Effector memory CD4-positive, alpha-beta T cell (primary cell): ENCODE results near the gene CPT1A.

Experiments
- DNase-seq, 3 donors: peaks; one replicate each; pipeline ENCODE4 v3.0.0-alpha.2; 2020
- H3K27ac ChIP-seq: 2 replicates; pipeline ENCODE4 v1.7.0; 2013; ENCODE audit warnings: mild to moderate bottlenecking, low read length, moderate library complexity; ENCODE audit not compliant: insufficient read depth, poor library complexity, severe bottlenecking
- H3K27me3 ChIP-seq: replicated peaks from 2 replicates; pipeline ENCODE4 v1.7.0; 2013; ENCODE audit warnings: mild to moderate bottlenecking, low read length; ENCODE audit not compliant: insufficient read depth, control insufficient read depth, poor library complexity, severe bottlenecking
- H3K36me3 ChIP-seq: 2 replicates; pipeline ENCODE4 v1.7.0; 2013; ENCODE audit warnings: mild to moderate bottlenecking, low read length, moderate library complexity; ENCODE audit not compliant: control insufficient read depth, insufficient read depth
- H3K4me1 ChIP-seq: 2 replicates; pipeline ENCODE4 v1.7.0; 2013; ENCODE audit warnings: low read length, mild to moderate bottlenecking; ENCODE audit not compliant: control insufficient read depth, insufficient read depth, poor library complexity, severe bottlenecking
- H3K4me3 ChIP-seq: 2 replicates; pipeline ENCODE4 v1.7.0; 2013; ENCODE audit warnings: low read length, low read depth, mild to moderate bottlenecking; ENCODE audit not compliant: insufficient read depth, poor library complexity, severe bottlenecking
- H3K9me3 ChIP-seq: 2 replicates; pipeline ENCODE4 v1.7.0; 2013; ENCODE audit warnings: mild to moderate bottlenecking, low read length, moderate library complexity; ENCODE audit not compliant: control insufficient read depth

CPT1A gene

DNA sequence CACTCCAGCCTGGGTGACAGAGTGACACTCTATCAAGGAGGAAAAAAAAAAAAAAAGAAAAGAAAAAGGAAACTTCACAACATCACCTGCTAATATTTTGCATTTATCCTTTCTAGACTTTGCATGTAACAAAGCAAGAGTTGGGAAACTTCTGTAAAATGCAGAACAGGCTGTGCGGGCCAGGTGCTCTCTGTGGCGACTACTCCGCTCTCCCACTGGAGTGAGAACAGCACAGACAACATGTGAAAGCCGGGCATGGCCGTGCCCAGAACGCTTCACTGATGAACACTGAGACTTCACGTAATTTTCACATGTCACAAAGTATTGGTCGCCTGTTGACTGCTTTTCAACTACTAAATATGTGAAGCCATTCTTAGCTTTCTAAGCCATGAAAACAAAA is 74.9 kb downstream of the CPT1A start:
- Histone ChIP-seq H3K27ac (no peak overlapping the region), H3K4me1 (no peaks in the 10 kb centered on the region), H3K36me3 (peaks cover 37% of the 10 kb centered on the region), H3K4me3 (no peak overlapping the region), H3K9me3 (no peaks in the 10 kb centered on the region), H3K27me3 (no peaks in the 10 kb centered on the region)
- DNase-seq: no peak

DNA sequence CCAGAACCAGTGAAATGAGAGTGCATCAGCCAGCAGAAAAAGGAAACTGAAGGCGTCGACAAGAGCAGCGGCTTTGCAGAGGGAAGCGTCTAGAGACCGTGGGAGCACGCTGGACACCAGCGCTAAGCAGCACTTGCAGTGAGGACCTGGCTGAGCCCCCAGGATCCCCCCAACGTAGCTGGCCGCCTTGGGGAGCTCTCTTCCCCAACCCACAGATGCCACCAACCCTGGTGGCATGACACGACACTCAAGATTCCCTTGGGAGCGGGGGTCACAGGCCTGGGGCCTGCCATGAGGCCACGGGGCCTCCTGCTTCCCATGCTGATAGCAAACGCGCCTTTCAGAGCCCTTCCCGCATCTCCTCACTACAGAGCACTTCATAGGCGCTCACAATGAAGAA is 77.0 kb downstream of the CPT1A start:
- H3K27me3 ChIP-seq: no peaks in the 10 kb centered on the region
- H3K4me1 ChIP-seq: no peaks in the 10 kb centered on the region
- no peak overlapping the region for H3K4me3 ChIP-seq
- DNase-seq: no peak
- no peak overlapping the region for H3K27ac ChIP-seq
- H3K36me3 ChIP-seq: peaks cover 41% of the 10 kb centered on the region
- H3K9me3 ChIP-seq: no peaks in the 10 kb centered on the region

DNA sequence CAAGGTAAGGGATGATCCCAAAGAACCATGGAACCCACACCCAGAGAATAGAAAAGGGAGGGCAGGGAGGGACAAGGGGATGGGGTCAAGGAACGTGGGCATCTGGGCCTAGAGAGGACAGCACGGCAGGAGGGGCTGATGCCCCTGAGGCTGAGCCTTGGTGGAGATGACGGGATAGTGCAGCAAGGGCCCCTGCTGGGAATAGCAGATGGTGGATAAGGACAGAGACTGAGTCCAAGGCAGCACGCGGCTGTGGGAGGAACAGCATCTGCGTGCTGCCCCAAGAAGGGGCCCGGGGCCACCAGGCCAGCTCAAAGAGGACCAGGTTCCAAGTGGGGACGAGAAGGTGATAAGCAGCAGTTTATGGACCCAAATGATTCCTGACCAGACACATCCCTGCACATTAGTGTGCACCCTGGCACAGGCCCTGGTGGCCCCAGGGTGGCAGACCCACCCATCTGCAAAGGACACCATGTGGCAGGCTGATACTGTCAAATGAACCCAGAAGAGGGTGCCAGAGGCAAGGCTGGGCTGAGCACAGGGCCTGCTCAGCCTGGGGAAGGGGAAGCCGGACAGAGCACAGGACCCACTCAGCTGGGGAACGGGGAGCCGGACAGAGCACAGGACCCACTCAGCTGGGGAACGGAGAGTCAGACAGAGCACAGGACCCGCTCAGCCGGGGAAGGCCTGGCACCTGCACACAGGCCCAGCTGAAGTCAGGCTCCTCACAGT is 77.6 kb downstream of the CPT1A start:
- Histone ChIP-seq H3K4me3 (no peak overlapping the region), H3K36me3 (peaks cover 47% of the 10 kb centered on the region), H3K9me3 (no peaks in the 10 kb centered on the region), H3K27me3 (no peaks in the 10 kb centered on the region), H3K27ac (no peak overlapping the region), H3K4me1 (no peaks in the 10 kb centered on the region)
- no peak for DNase-seq

DNA sequence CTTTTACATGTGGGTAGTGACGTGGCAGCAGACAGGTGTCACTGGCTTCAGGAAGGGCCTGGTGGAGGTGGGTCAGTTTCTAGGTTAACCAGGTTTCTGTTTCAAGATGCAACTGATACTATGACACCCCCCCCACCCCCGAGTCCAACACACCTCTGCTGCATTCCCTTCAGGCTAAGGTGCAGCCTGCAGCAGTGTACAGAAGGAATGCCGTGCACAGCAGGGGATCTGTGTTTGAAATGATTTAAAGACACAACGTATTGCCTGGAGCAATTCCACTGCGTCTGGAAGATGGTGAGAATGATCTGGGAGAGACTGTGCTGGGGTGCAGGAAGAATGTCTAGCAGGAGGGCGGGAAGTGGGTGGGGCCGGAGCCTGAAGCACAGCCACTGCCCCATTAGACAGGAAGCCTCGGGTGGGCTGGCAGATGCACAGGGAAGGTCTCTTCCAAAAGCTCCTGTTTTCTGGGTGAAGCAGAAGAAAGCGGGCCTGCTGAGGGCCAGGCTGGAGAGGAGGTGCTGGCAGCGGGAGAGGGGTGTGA is 78.5 kb downstream of the CPT1A start:
- DNase-seq: no peak
- H3K4me3 ChIP-seq: no peak overlapping the region
- H3K27ac ChIP-seq: no peak overlapping the region
- no peaks in the 10 kb centered on the region for H3K4me1 ChIP-seq
- peaks cover 42% of the 10 kb centered on the region for H3K36me3 ChIP-seq
- H3K9me3 ChIP-seq: no peaks in the 10 kb centered on the region
- H3K27me3 ChIP-seq: no peaks in the 10 kb centered on the region

DNA sequence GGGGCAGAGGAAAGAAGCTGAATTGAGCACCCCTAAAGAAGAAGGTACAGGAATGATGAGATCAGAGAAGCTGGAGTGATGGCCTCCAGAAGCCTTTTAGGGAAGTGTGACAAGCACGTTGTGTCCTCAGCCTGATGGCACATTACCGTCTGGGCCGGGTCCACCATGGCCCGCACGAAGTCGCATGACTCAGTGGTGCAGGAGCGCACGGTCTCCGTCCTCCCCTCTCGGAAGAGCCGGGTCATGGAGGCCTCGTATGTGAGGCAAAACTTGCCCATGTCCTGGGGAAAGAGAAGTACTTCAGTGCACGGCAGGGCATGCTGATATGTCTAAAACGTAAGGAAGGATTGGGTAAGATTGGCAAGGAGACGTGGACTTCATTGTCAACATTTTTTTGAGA is 79.2 kb downstream of the CPT1A start:
- no peak for DNase-seq
- peaks cover 49% of the 10 kb centered on the region for H3K36me3 ChIP-seq
- H3K9me3 ChIP-seq: no peaks in the 10 kb centered on the region
- no peak overlapping the region for H3K4me3 ChIP-seq
- no peaks in the 10 kb centered on the region for H3K27me3 ChIP-seq
- H3K27ac ChIP-seq: no peak overlapping the region
- no peaks in the 10 kb centered on the region for H3K4me1 ChIP-seq

DNA sequence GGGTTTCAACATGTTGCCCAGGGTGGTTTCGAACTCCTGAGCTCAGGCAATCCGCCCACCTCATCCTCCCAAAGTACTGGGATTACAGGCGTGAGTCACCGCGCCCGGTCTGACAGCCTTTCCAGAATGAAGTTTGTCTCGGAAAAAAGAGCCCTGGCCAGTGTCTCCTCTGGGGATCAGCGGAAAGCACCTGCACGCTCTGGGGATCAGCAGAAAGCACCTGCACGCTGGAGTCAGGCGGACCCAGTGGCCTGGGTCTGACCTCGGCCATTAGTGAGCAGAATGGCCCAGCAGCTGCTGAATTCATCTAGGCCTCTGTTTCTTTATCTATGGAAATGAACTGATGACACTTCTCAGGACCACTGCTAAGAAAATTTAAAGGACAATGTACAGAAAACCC is 79.9 kb downstream of the CPT1A start:
- H3K27me3 ChIP-seq: no peaks in the 10 kb centered on the region
- H3K4me3 ChIP-seq: no peak overlapping the region
- peaks cover 56% of the 10 kb centered on the region for H3K36me3 ChIP-seq
- no peak overlapping the region for H3K27ac ChIP-seq
- no peaks in the 10 kb centered on the region for H3K4me1 ChIP-seq
- no peak for DNase-seq
- H3K9me3 ChIP-seq: no peaks in the 10 kb centered on the region

DNA sequence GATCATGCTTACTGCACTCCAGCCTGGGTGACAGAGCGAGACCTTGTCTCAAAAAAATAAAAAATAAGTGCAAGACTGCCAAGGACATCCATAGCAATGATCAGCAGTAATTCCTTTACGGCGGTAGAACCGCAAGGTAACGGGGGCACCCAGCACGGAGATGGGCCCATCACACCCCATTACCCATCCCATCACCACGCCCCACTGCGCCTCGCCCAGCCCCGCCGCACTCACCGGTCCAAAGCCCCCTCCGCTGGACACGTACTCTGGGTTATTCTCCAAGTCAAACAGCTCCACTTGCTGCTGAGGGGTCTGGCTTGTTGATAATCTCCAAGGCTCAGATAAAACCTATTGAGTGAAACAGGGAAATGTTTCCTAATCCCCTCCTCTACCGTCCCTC is 81.7 kb downstream of the CPT1A start:
- H3K4me3 ChIP-seq: no peak overlapping the region

DNA sequence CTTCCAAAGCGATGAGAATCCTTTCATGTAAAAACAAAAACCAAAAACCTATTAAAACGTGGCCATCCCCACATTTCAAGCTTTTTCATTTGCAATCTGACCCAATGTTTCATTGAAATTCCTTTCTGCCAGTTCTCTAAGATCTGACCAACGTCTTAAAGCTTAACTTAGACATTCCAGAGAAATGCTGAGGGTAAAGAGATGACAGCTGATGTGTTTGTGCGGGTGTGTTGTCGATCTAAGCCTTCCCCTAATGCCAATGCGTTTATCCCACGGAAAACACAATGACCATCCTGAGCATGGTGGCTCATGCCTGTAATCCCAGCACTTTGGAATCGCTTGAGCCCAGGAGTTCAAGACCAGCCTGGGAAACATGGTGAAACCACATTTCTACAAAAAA is 84.0 kb downstream of the CPT1A start:
- Histone ChIP-seq H3K27me3 (no peaks in the 10 kb centered on the region), H3K4me1 (no peaks in the 10 kb centered on the region), H3K36me3 (peaks cover 54% of the 10 kb centered on the region), H3K27ac (no peak overlapping the region), H3K4me3 (no peak overlapping the region), H3K9me3 (no peaks in the 10 kb centered on the region)
- no peak for DNase-seq

More for the DNA sequence above, 81.7 kb downstream of the CPT1A start:
- no peak overlapping the region for H3K27ac ChIP-seq
- H3K4me1 ChIP-seq: no peaks in the 10 kb centered on the region
- no peaks in the 10 kb centered on the region for H3K27me3 ChIP-seq
- H3K36me3 ChIP-seq: peaks cover 54% of the 10 kb centered on the region
- no peaks in the 10 kb centered on the region for H3K9me3 ChIP-seq
- DNase-seq: no peak

DNA sequence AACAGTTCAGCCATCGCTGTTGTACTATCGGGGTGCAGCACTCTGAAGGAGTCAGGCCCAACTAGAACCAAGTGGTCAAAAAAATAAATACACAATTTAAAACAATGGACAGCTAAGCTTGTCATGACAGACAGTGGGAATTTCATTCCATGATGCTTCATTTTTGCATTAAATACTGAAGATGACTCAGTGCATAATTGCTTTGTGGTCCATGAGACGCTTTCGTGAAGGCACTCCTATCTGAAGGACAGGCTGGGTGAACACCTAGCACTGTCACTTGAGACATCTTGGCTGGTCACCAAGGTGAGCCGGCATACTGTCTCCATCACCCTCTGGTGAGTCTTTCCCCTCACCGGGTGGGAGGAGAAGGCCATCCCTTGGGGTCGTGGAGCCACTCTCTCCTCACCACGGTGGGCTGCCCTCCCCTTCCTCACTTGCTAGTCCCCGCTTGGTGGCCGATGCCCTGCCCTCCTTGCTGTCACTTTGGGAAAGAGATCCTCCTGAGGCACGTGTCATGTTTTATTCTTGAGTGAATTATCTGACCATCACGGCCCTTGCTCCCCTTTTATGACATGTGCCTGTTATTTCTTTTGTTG is 85.4 kb downstream of the CPT1A start:
- no peak for DNase-seq
- H3K4me1 ChIP-seq: peaks cover 2% of the 10 kb centered on the region
- H3K27ac ChIP-seq: no peak overlapping the region
- H3K27me3 ChIP-seq: no peaks in the 10 kb centered on the region
- peaks cover 40% of the 10 kb centered on the region for H3K36me3 ChIP-seq
- H3K4me3 ChIP-seq: no peak overlapping the region
- no peaks in the 10 kb centered on the region for H3K9me3 ChIP-seq

DNA sequence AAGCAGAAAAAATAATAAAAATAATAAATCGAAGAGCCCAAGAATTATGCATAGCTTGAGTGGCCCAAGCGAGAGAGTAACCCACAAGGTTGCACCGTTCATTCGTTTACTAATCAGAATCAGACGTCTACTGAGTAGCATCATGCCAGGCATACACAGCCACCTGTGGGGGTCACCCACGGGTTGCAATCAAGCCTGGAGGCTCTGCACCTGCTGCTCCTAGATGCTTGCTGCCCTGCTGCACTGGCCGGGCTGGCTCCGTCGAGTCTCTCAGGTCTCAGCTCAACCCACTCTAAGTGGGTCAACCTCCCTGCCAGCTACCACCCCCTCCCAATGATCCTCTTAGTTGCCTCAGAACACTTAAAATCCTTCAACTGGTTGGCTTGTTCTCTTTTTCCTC is 88.4 kb downstream of the CPT1A start:
- H3K4me3 ChIP-seq: no peak overlapping the region
- DNase-seq: no peak
- H3K9me3 ChIP-seq: no peaks in the 10 kb centered on the region
- no peak overlapping the region for H3K27ac ChIP-seq
- H3K27me3 ChIP-seq: no peaks in the 10 kb centered on the region
- peaks cover 2% of the 10 kb centered on the region for H3K4me1 ChIP-seq
- H3K36me3 ChIP-seq: peaks cover 22% of the 10 kb centered on the region
